A673 (cell line): ENCODE data around the gene MST1.

Source experiments
- EZH2 ChIP-seq: fragments of 200-600 bp; sonication (generic); IDR thresholded peaks from 2 replicates; pipeline ENCODE4 v1.6.1; 2017; ENCODE audit warnings: borderline replicate concordance, low read depth, mild to moderate bottlenecking, mixed read lengths, antibody characterized with exemption, low read length; ENCODE audit not compliant: poor library complexity, severe bottlenecking
- TF ChIP-seq, protein P1 (sequence below): fragments of 300-800, 200-600 bp; sonication (generic); conservative IDR thresholded peaks from 2 replicates; pipeline ENCODE4 v1.5.1; 2017; ENCODE audit warnings: low read depth, mild to moderate bottlenecking, antibody characterized with exemption, low read length, moderate library complexity, mixed read lengths

GRCh38 chr3:49718858-49719213 lies 29.6 kb upstream of the MST1 start:
- no peak for TF ChIP-seq EZH2
- TF ChIP-seq, protein P1, sequence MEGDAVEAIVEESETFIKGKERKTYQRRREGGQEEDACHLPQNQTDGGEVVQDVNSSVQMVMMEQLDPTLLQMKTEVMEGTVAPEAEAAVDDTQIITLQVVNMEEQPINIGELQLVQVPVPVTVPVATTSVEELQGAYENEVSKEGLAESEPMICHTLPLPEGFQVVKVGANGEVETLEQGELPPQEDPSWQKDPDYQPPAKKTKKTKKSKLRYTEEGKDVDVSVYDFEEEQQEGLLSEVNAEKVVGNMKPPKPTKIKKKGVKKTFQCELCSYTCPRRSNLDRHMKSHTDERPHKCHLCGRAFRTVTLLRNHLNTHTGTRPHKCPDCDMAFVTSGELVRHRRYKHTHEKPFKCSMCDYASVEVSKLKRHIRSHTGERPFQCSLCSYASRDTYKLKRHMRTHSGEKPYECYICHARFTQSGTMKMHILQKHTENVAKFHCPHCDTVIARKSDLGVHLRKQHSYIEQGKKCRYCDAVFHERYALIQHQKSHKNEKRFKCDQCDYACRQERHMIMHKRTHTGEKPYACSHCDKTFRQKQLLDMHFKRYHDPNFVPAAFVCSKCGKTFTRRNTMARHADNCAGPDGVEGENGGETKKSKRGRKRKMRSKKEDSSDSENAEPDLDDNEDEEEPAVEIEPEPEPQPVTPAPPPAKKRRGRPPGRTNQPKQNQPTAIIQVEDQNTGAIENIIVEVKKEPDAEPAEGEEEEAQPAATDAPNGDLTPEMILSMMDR: no peak
